ENCODE measurements around the gene TMEM272. TPM values are rescaled to one million over a fixed set of nuclear protein-coding genes. Genes with fewer than 3 reads are reported as not detected.

The TMEM272 gene
- total and polyA plus RNA-seq, 2 donors (not counting 3 experiments of a cell fraction or from before 2014, with no cell fraction given) = not detected

- Histone ChIP-seq H3K9me1 (replicated peaks; ENCODE audit: control insufficient read depth, extremely low read depth, insufficient read depth, low read length) (no peaks in the 10 kb centered on the region), H3K79me2 (ENCODE audit: control insufficient read depth, insufficient read depth, low read length) (no peaks in the 10 kb centered on the region), H3K9me3 (replicated peaks; ENCODE audit: control insufficient read depth, insufficient read depth, low read length) (no peaks in the 10 kb centered on the region), H3K27me3 (ENCODE audit: control insufficient read depth in 2 of 2, insufficient read depth in 2 of 2, low read length in 2 of 2) (peaks cover 3 to 6% of the 10 kb centered on the region in 2 experiments), H3K4me2 (ENCODE audit: insufficient read depth, low read length) (no peak overlapping the region), H3K27ac (ENCODE audit: insufficient read depth, low read depth, low read length) (no peak overlapping the region), H3K4me1 (ENCODE audit: control insufficient read depth, extremely low read depth, insufficient read depth, low read length) (peaks cover 9% of the 10 kb centered on the region), H4K20me1 (replicated peaks; ENCODE audit: control insufficient read depth, extremely low read depth, insufficient read depth, low read length) (no peaks in the 10 kb centered on the region), H3K36me3 (ENCODE audit: control insufficient read depth in 2 of 2, extremely low read depth in 1 of 2, insufficient read depth in 2 of 2, low read length in 2 of 2) (no peaks in the 10 kb centered on the region), H2AFZ (ENCODE audit: low read depth, low read length) (no peak overlapping the region), H3K9ac (replicated peaks; ENCODE audit: extremely low read depth, insufficient read depth, low read length) (no peak overlapping the region), H3K4me3 (replicated peaks in 1 of 3; ENCODE audit: insufficient read depth in 1 of 3, low read depth in 1 of 3, low read length in 3 of 3) (no peak overlapping the region)
- intact Hi-C loops (cut with micrococcal nuclease) (loop anchor here (1.0 kb wide), 1 partner anchor 34 kb away; no protein-coding TSS in a partner anchor), dilution Hi-C loops (cut with MboI; ENCODE audit: extremely low pct_ligation_motif_present, low sequenced_read_pairs) (no loop called here)
- POLR2A ChIA-PET = no interaction called here
- TF ChIP-seq CTCF (IDR thresholded peaks at IDR 0.05; ENCODE audit: extremely low read depth in 1 of 2, insufficient read depth in 1 of 2, low read depth in 1 of 2, low read length in 2 of 2) = peak; percentile 54 to 57
- no peak for TF ChIP-seq MYC (IDR thresholded peaks at IDR 0.05; ENCODE audit: low read depth, low read length)
- FAIRE-seq (peak; percentile 12), DNase-seq (ENCODE audit: low read depth, low spot score) (no peak)
- no TSS peak for BruUV-seq (replicated peaks)
- CTCF ChIA-PET = interaction anchor here (1.2 to 2.0 kb wide), 3 partner anchors 23 to 278 kb away, joined by 3 to 6 read pairs (median 4); partner anchors contain the start of gene NEK5
These were observed 4.4 kb upstream of the TMEM272 start for GRCh38 chr13:51849145-51850101.

- POLR2A ChIA-PET = no interaction called here
These were observed 3.7 kb upstream of the TMEM272 start for GRCh38 chr13:51848674-51849073.

More at GRCh38 chr13:51848674-51849073, 3.7 kb upstream of the TMEM272 start:
- no TSS peak for BruUV-seq (replicated peaks)
- TF ChIP-seq MYC (IDR thresholded peaks at IDR 0.05; ENCODE audit: low read depth, low read length) (no peak), MAX (IDR thresholded peaks at IDR 0.05; ENCODE audit: insufficient read depth, insufficient read length) (no peak), CTCF (IDR thresholded peaks at IDR 0.05; ENCODE audit: extremely low read depth in 1 of 2, insufficient read depth in 1 of 2, low read depth in 1 of 2, low read length in 2 of 2) (no peak), POLR2AphosphoS5 (IDR thresholded peaks at IDR 0.05; ENCODE audit: insufficient read depth, low read depth, low read length) (no peak), FOS (IDR thresholded peaks at IDR 0.05; ENCODE audit: borderline replicate concordance, insufficient read depth, low read length) (no peak)
- CTCF ChIA-PET = interaction anchor here (1.2 to 1.5 kb wide), 2 partner anchors 24 to 36 kb away, joined by 3 to 4 read pairs; no protein-coding TSS in a partner anchor
- Histone ChIP-seq H3K9me1 (replicated peaks; ENCODE audit: control insufficient read depth, extremely low read depth, insufficient read depth, low read length) (no peaks in the 10 kb centered on the region), H3K27me3 (ENCODE audit: control insufficient read depth in 2 of 2, insufficient read depth in 2 of 2, low read length in 2 of 2) (peaks cover 4 to 6% of the 10 kb centered on the region in 2 experiments), H2AFZ (ENCODE audit: low read depth, low read length) (no peak overlapping the region), H3K36me3 (ENCODE audit: control insufficient read depth in 2 of 2, extremely low read depth in 1 of 2, insufficient read depth in 2 of 2, low read length in 2 of 2) (no peaks in the 10 kb centered on the region), H3K4me1 (ENCODE audit: control insufficient read depth, extremely low read depth, insufficient read depth, low read length) (peaks cover 9% of the 10 kb centered on the region), H3K9ac (replicated peaks; ENCODE audit: extremely low read depth, insufficient read depth, low read length) (no peak overlapping the region), H3K27ac (ENCODE audit: insufficient read depth, low read depth, low read length) (no peak overlapping the region), H4K20me1 (replicated peaks; ENCODE audit: control insufficient read depth, extremely low read depth, insufficient read depth, low read length) (no peaks in the 10 kb centered on the region), H3K4me3 (replicated peaks in 1 of 3; ENCODE audit: insufficient read depth in 1 of 3, low read depth in 1 of 3, low read length in 3 of 3) (no peak overlapping the region), H3K79me2 (ENCODE audit: control insufficient read depth, insufficient read depth, low read length) (no peaks in the 10 kb centered on the region), H3K9me3 (replicated peaks; ENCODE audit: control insufficient read depth, insufficient read depth, low read length) (no peaks in the 10 kb centered on the region), H3K4me2 (ENCODE audit: insufficient read depth, low read length) (no peak overlapping the region)
- no peak for FAIRE-seq
- intact Hi-C loops (cut with micrococcal nuclease) (loop anchor here (1.0 kb wide), 1 partner anchor 33 kb away; no protein-coding TSS in a partner anchor), dilution Hi-C loops (cut with MboI; ENCODE audit: extremely low pct_ligation_motif_present, low sequenced_read_pairs) (no loop called here)
- peak; percentile 44 for DNase-seq (ENCODE audit: low read depth, low spot score)

Measured in endothelial cell of umbilical vein (primary cell).